Cardiac fibroblast (primary cell): ENCODE measurements around the gene PGGHG.

Experiments used
- DNase-seq, 2 donors: peaks; one replicate each; pipeline versions ENCODE4 v3.0.0 to v3.0.0-alpha.2; 2010; ENCODE audit warnings: low read depth in 2 of 2
- H3K4me3 ChIP-seq, 2 donors: replicated peaks in 1 of 2; 1 replicate in 1 of 2; 2 replicates in 1 of 2; pipeline ENCODE4 v1.5.1; 2011; ENCODE audit warnings: low read depth in 2 of 2, low read length in 2 of 2, mild to moderate bottlenecking in 2 of 2, moderate library complexity in 1 of 2
- CTCF ChIP-seq: IDR thresholded peaks from one replicate; pipeline ENCODE4 v1.5.1; 2011; ENCODE audit warnings: low read depth, mild to moderate bottlenecking, low read length, inconsistent platforms

PGGHG gene

DNA sequence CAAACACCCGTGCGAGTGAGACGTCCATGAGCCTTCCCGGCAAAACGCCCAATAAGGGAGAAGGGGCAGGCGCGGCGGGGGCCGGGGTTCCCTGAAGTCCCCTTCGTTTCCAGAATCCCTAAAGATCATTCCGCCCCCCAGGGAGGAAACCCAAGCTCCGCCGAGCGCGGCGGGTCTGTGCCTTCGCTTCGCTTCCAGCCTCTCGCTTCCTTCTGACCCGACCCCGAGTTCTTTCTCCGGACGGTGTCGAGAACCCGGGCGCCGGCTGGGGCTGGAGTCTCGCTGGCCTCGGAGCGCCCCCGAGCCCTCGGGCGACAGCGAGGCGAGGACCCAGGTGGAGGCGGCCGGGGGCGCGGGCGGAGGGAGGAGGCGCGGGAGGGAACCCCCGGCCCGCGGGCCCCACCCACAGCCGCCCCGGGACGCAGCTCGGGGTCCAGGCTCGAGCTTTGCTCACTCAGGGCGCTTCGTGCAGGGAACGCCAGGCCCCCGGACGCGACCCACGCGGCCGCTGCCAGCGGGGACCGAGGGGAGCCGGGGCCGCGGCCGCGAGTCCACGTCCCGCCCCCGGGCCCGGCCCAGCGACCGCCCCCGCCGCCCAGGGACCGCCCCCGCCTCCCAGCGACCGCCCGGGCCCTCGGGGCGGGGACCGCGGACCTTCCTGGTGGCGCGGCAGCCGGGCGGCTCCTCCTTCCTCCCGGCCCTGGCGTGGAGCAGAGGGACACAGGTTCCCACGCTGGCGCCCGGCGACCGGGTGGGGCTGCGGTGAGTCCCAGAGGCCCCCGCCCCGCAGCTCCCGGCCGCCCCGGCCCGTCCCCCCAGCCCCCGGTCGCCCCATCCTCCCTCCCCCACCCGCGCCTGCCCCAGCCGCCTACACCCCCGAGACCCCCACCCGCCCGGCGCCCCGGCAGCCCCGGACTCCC, at the start of gene PGGHG:
PGGHG (plus strand) TSS at position 649 of the 920 bp plus-strand sequence. CDS start 691 bp downstream, outside the sequence.
- no peak for TF ChIP-seq CTCF
- H3K4me3 ChIP-seq: peak within 1 kb of the TSS; percentile 54
- peak in 1 of 2 donors; percentile 46 for DNase-seq

- no peak for DNase-seq
- no peak overlapping the region for H3K4me3 ChIP-seq
- no peak for TF ChIP-seq CTCF
Measured at GRCh38 chr11:240315-240714, 48.6 kb upstream of the PGGHG start.

- no peak for DNase-seq
- TF ChIP-seq CTCF: no peak
- no peak overlapping the region for H3K4me3 ChIP-seq
Measured at GRCh38 chr11:241634-242033, 47.3 kb upstream of the PGGHG start.

DNA sequence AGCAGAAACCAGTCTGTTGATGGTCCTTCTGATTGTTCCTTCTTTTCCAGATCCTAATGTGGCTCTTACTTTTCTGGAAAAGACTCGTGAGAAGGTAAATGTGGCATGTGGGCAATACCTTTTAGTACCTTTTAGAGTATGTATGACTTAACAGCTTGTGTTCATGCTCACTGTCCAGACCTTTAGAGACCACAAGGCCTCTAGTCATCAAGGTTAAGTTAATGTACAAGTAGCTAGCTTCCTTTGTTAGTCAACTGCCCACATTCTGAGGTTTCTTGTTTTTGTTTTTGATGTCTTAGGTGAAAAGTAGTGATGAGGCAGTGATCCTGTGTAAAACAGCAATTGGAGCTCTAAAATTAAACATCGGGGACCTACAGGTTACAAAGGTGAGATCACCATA, 44.5 kb upstream of the PGGHG start:
- no peak overlapping the region for H3K4me3 ChIP-seq
- no peak for DNase-seq
- no peak for TF ChIP-seq CTCF

- no peak for TF ChIP-seq CTCF
- no peak overlapping the region for H3K4me3 ChIP-seq
- no peak for DNase-seq
Measured at GRCh38 chr11:249062-249461, 39.9 kb upstream of the PGGHG start.

DNA sequence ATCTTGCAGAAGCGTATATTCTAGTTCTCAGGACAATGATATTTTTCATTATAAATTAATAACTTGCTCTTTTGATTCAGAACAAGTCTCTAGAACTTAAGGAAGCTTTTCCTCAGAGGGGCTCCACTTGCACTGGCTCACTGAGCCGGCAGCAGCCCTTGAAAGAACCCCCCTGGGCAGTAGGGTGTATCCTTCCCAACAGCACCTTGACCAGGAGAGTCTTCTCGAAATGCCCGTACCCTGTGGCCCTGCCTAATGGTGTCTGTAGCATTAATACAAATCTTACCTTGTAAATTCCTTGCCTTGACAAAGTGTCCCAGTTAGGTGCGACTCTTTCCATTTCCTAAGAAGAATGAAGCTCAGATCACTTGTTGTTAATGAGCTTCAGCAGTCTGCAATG, 38.7 kb upstream of the PGGHG start:
- no peak for TF ChIP-seq CTCF
- DNase-seq: no peak
- H3K4me3 ChIP-seq: no peak overlapping the region
